RWPE2 (cell line): ENCODE measurements around the gene TRIM28.
A peak's percentile ranks its signal among the peaks of the same experiment; 100 is the strongest.

Experiments
- ATAC-seq: fragments of 200-7000 bp; cut with Tn5 transposase; 3 replicates; pipeline ENCODE4 v1.9.1; 2021; ENCODE audit warnings: low read depth
- DNase-seq: peaks from one replicate; pipeline ENCODE4 v3.0.0-alpha.2; 2020; ENCODE audit warnings: low spot score
- H3K27ac ChIP-seq: fragments of 450-650 bp; 2 replicates; pipeline ENCODE4 v1.5.1; 2017; ENCODE audit warnings: mild to moderate bottlenecking; ENCODE audit not compliant: poor library complexity, severe bottlenecking
- H3K27me3 ChIP-seq: fragments of 250-450 bp; sonication (Bioruptor Pico); 2 replicates; pipeline ENCODE4 v1.5.1; 2021; ENCODE audit warnings: mild to moderate bottlenecking, moderate library complexity; ENCODE audit not compliant: insufficient read depth, poor library complexity, severe bottlenecking
- H3K36me3 ChIP-seq: fragments of 250-450 bp; sonication (Bioruptor Pico); 2 replicates; pipeline ENCODE4 v1.5.1; 2020; ENCODE audit warnings: low read depth, mild to moderate bottlenecking, moderate library complexity
- H3K4me1 ChIP-seq: fragments of 250-450 bp; sonication (Bioruptor Pico); 2 replicates; pipeline ENCODE4 v1.5.1; 2021; ENCODE audit warnings: mild to moderate bottlenecking, moderate library complexity; ENCODE audit not compliant: insufficient read depth, poor library complexity, severe bottlenecking
- H3K4me3 ChIP-seq: fragments of 250-450 bp; sonication (Bioruptor Pico); 2 replicates; pipeline ENCODE4 v1.5.1; 2021; ENCODE audit warnings: mild to moderate bottlenecking, moderate library complexity; ENCODE audit not compliant: severe bottlenecking
- H3K9me3 ChIP-seq: fragments of 250-450 bp; sonication (Bioruptor Pico); 2 replicates; pipeline ENCODE4 v1.5.1; 2021; ENCODE audit warnings: mild to moderate bottlenecking, moderate library complexity; ENCODE audit not compliant: severe bottlenecking
- TF ChIP-seq, protein P1 (sequence below): fragments of 450-650 bp; IDR thresholded peaks from one replicate; pipeline ENCODE4 v1.5.1; 2017; ENCODE audit warnings: mild to moderate bottlenecking, moderate library complexity; ENCODE audit not compliant: poor library complexity, severe bottlenecking

The TRIM28 gene

DNA sequence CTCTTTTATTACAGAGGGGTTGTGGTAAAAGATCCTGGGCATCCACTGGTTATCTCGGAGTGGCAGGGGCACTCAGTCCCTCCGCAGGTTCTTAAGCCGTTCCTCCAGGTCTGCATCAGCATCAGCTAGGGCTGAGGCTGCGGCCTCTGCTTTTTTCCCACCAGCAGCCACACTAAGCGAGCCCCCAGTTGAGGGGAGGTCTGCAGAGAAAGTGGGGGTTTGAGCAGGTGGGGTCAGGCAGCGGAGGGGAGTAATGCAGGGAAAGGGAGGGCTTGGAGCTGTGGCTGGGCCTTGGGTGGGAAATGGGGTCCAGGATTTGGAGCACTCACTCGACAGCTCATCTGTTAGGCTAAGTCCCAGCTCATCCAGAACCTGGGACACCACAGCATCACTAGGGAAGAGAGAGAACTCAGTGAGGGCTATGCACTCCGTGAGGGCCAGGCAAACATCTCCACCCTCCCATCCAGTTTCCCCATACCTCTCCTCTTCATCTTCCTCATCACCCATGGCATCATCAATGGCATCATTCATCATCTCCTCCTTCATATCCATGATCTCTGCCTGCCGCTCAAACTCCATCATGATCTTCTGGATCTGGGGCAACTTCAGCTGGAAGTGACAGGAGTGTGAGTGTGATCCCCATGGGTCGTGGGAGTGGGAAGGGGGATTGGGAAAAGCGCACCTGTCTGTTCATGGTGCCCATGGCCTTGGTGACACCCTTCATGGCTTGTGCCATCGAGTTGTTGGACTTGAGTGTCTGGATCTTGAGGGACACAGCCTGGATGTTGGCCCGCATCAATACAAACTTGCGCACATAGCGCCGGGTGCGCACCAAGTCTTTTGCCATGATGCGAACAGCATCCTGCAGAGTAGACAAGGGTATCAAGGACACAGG is 8.0 kb downstream of the TRIM28 start:
- Histone ChIP-seq H3K27ac (no peak overlapping the region), H3K9me3 (no peaks in the 10 kb centered on the region), H3K27me3 (no peaks in the 10 kb centered on the region), H3K4me1 (no peaks in the 10 kb centered on the region), H3K4me3 (no peak overlapping the region), H3K36me3 (peaks cover 68% of the 10 kb centered on the region)
- DNase-seq: no peak
- TF ChIP-seq, protein P1, sequence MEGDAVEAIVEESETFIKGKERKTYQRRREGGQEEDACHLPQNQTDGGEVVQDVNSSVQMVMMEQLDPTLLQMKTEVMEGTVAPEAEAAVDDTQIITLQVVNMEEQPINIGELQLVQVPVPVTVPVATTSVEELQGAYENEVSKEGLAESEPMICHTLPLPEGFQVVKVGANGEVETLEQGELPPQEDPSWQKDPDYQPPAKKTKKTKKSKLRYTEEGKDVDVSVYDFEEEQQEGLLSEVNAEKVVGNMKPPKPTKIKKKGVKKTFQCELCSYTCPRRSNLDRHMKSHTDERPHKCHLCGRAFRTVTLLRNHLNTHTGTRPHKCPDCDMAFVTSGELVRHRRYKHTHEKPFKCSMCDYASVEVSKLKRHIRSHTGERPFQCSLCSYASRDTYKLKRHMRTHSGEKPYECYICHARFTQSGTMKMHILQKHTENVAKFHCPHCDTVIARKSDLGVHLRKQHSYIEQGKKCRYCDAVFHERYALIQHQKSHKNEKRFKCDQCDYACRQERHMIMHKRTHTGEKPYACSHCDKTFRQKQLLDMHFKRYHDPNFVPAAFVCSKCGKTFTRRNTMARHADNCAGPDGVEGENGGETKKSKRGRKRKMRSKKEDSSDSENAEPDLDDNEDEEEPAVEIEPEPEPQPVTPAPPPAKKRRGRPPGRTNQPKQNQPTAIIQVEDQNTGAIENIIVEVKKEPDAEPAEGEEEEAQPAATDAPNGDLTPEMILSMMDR: no peak
- no peak for ATAC-seq

DNA sequence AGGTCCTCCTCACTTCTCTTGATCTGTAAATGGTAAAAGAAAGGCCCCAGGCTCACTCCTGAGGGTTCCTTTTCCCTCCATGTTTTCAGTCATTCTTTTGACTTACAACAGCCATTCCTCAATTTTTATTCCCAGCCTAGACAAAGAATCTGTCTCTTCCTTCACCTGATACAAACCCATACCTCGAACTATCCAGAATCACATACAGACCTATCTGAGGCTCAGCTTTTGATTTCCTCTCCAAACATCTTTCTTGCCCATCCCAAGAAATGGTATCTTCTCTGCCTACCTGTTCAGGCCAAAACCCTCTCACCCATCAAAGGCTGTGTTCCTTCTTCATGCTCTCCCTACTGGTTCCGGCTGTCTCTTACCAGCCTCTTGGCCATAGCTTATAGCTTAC is 8.8 kb downstream of the TRIM28 start:
- peaks cover 62% of the 10 kb centered on the region for H3K36me3 ChIP-seq
- H3K27me3 ChIP-seq: no peaks in the 10 kb centered on the region
- DNase-seq: no peak
- H3K4me3 ChIP-seq: no peak overlapping the region
- no peaks in the 10 kb centered on the region for H3K4me1 ChIP-seq
- H3K27ac ChIP-seq: peak overlapping the region; percentile 90
- no peaks in the 10 kb centered on the region for H3K9me3 ChIP-seq
- TF ChIP-seq, protein P1: no peak
- no peak for ATAC-seq

DNA sequence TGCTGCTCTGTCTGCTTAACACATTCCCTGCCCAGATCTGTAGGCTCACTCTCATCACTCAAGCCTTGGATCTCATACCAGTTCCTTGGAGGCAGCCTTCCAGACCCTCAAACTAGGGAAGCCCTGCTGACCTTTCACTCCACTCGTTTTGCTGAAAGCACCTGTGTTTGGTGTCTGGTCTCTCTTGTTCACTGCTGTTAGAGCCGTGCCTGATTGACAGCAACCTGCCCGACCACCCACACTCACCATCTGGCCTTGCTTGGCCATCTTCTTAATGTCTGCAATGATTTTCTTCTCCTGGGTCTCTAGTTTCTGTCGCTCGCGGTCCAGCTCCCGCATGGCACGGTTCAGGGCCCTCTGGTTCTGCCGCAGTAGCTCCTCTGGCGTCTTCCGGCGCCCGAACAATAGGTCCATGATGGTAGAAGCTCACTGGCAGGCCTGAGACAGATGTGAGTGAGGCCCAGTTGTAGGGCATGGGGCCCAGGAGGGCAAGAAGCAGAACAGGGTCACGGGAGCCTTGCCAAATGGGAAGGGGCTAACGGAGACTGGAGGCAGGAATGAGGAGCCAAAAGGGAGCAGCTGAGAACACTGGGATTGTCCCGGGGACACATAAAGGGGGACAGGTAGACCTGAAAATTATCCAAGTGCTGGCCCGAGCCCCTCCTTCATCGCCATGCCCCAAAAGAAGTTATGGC is 10.1 kb downstream of the TRIM28 start:
- no peak for ATAC-seq
- Histone ChIP-seq H3K4me3 (peak overlapping the region; percentile 45), H3K27ac (peak overlapping the region; percentile 90), H3K4me1 (no peaks in the 10 kb centered on the region), H3K36me3 (peaks cover 49% of the 10 kb centered on the region), H3K9me3 (no peaks in the 10 kb centered on the region), H3K27me3 (no peaks in the 10 kb centered on the region)
- TF ChIP-seq, protein P1: no peak
- DNase-seq: no peak

DNA sequence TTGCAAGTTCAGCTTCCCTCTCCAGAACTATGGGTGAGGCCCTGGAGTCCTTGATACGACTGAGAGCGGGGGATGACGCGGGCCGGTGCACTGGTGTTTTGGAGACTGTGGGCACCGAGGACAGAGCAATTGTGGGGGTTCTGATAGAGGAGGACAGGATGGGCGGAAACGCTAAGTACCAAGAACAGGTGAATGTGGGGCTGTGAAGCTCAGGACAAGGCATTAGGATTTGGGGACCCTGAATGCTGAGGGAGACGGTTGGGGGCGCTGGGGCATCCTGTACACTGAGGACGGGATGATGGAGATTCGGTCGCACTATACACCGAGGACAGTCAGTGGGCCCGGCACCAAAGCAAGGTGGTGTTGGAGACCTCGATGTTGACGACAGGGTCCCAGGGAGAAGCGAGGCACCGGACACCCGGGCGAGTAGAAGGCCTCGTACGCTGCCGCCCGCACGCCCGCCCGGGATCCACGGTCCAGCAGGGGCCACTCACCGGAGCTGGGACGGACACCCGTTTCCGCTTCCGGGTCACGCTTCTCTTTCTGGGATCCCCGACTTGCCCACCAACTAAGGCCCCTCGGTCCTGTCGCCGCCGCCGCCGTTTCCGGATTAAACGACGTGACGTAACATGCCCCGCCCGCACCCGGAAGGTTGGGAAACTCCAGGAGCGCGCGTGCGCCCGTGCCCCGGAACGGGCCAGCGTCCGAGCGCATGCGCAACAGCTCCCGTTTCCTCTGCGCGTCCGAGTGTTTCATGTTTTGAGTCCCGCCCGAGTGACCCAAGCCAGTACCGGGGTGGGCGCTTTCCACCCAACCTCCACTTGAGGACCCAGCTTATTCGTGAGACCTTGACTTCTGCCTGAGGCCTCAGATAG is 10.9 kb downstream of the TRIM28 start, which contains the start of gene CHMP2A:
CHMP2A (minus strand) TSS at position 612 of the 875 bp plus-strand sequence. CDS start 893 bp downstream, outside the sequence.
- ATAC-seq: peak; percentile 61
- Histone ChIP-seq H3K36me3 (peaks cover 41% of the 10 kb centered on the region), H3K27me3 (no peaks in the 10 kb centered on the region), H3K4me3 (peak within 1 kb of the TSS; percentile 45), H3K4me1 (no peaks in the 10 kb centered on the region), H3K27ac (peak within 1 kb of the TSS; percentile 90), H3K9me3 (no peaks in the 10 kb centered on the region)
- peak; percentile 98 for DNase-seq
- TF ChIP-seq, protein P1: no peak
